Psoas muscle (tissue), 8 donors: ENCODE data around the gene XKR7. TPM values are rescaled to one million over a fixed set of nuclear protein-coding genes. Genes with fewer than 3 reads are reported as not detected.

Experiments
- ATAC-seq, 4 donors: fragments of 200-7000 bp; cut with Tn5 transposase; one replicate each; pipeline ENCODE4 v1.9.1; 2020; ENCODE audit warnings: moderate library complexity in 3 of 4, mild to moderate bottlenecking in 2 of 4
- DNase-seq, 2 donors: peaks; one replicate each; pipeline ENCODE4 v3.0.0-alpha.2; 2020
- H3K27ac ChIP-seq: fragments of 200-600 bp; one replicate; pipeline ENCODE4 v1.8.0; 2022
- H3K27me3 ChIP-seq, 3 donors: fragments of 200-600 bp in 1 of 3; one replicate each; pipeline versions ENCODE4 v1.6.1 to v1.8.0; 2013 to 2022; ENCODE audit warnings: low read length in 2 of 3, mild to moderate bottlenecking in 2 of 3, moderate library complexity in 1 of 3; ENCODE audit not compliant: insufficient read depth in 3 of 3
- H3K36me3 ChIP-seq, 2 donors: fragments of 200-600 bp in 1 of 2; one replicate each; pipeline versions ENCODE4 v1.6.1 to v1.8.0; 2013 to 2022; ENCODE audit warnings: low read depth in 1 of 2, mild to moderate bottlenecking in 1 of 2, moderate library complexity in 1 of 2; ENCODE audit not compliant: insufficient read depth in 1 of 2
- H3K4me1 ChIP-seq: fragments of 200-600 bp; one replicate; pipeline ENCODE4 v1.8.0; 2022
- H3K4me3 ChIP-seq: fragments of 200-600 bp; one replicate; pipeline ENCODE4 v1.8.0; 2022; ENCODE audit warnings: mild to moderate bottlenecking
- H3K9me3 ChIP-seq: fragments of 200-600 bp; one replicate; pipeline ENCODE4 v1.8.0; 2022
- CTCF ChIP-seq: fragments of 200-600 bp; IDR thresholded peaks from one replicate; pipeline ENCODE4 v1.8.0; 2022; ENCODE audit warnings: antibody characterized with exemption
- WGBS, 3 donors: extraction: QIAGEN DNeasy Blood & Tissue Kit; methylation state at CpG; one replicate each; pipeline versions ENCODE4 v1.1.6 to v1.1.7; 2013; 5-methylcytosine and 5-hydroxymethylcytosine counted together
- intact Hi-C, 2 donors: fragments of 100-400 bp; cut with DNase I; formaldehyde crosslinking; loops; one replicate each; pipeline versions ENCODE4 v1.11.0 to v1.14.2; 2022
- polyA plus RNA-seq, 3 donors: library from polyadenylated mRNA; stranded (reverse); fragments of 200-250 nt; gene quantifications; one replicate each; pipeline ENCODE4 v1.2.3, GENCODE V29; 2013
- total RNA-seq, 4 donors: library from RNA; stranded (reverse); fragmentation: NEBNext Ultra II Directional in 2 of 4; extraction: Animal tissue kit (Norgen Biotek cat#: 25700) in 2 of 4; gene quantifications; one replicate each; pipeline versions ENCODE4 v1.2.1 to v1.2.4, GENCODE V29; 2021 to 2023
- donor health status: healthy with polysubstance abuse.
- donor health status: DM: no; HTN: no; CAD: no; lungs with moderate emphysema.
- donor health status: Bipolar disorder and iron deficiency.
- donor health status: healthy.
- donor health status: DM: yes; HTN: yes; CAD: no.
- donor health status: DM: no; HTN: no; CAD: no.
- donor health status: DM: no; HTN: no; CAD: no.
- donor health status: DM: yes; HTN: yes; CAD: no.

Gene XKR7
- total and polyA plus RNA-seq, 7 donors, result under 0.01 to 0.02 TPM; not detected in 5

- DNase-seq, result no peak
Observed at GRCh38 chr20:31939661-31940060, 28.3 kb upstream of the XKR7 start.

DNA sequence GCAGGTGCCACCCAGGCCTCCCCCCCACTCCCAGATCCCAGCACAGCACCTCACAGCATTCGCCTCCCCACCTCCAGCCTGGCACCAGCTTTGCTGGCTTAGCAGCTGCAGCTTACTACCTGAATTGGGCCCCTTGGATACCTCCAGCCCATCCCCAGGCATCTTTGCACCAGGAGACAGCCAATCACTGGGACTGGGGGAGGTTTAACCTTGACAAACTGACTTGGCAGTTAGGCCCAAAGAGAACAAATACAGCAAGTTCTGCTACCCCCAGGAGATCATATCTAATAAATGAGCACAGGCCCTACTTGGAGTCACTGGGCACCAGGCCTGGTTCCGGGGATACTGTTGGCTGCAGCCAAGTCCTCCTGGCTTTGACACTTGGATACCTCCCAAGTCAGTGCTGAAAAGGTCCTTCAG is 24.9 kb upstream of the XKR7 start:
- Histone ChIP-seq H3K27ac (no peak overlapping the region), H3K36me3 (peaks cover 7 to 46% of the 10 kb centered on the region in 2 donors), H3K9me3 (no peaks in the 10 kb centered on the region), H3K27me3 (no peaks in the 10 kb centered on the region), H3K4me3 (no peak overlapping the region), H3K4me1 (peaks cover 10% of the 10 kb centered on the region)
- peak in 1 of 2 donors; percentile 67 for DNase-seq
- WGBS, 3 donors, result 27 to 36% (median 35%) methylated on average over 2 of the region's 2 CpGs
- peak in 2 of 4 donors; percentile 48 to 75 for ATAC-seq
- no peak for TF ChIP-seq CTCF
- intact Hi-C loops, result loop anchor here in 1 of 2 donors (10.0 kb wide), 1 partner anchor 208 kb away; the partner anchor contains the start of gene TPX2

More at GRCh38 chr20:31939661-31940060, 28.3 kb upstream of the XKR7 start:
- peaks cover 0 to 12% of the 10 kb centered on the region in 2 donors for H3K36me3 ChIP-seq
- no peak overlapping the region for H3K27ac ChIP-seq
- ATAC-seq, result no peak
- H3K4me3 ChIP-seq, result no peak overlapping the region
- WGBS, 3 donors, result 90 to 95% (median 94%) methylated on average over 2 of the region's 2 CpGs
- no peak for TF ChIP-seq CTCF
- H3K9me3 ChIP-seq, result no peaks in the 10 kb centered on the region
- intact Hi-C loops, result loop anchor here in 1 of 2 donors (10.0 kb wide), 1 partner anchor 205 kb away; the partner anchor contains the start of gene TPX2
- peaks cover 10% of the 10 kb centered on the region for H3K4me1 ChIP-seq
- no peaks in the 10 kb centered on the region for H3K27me3 ChIP-seq

- no peak for TF ChIP-seq CTCF
- Histone ChIP-seq H3K4me3 (no peak overlapping the region), H3K27me3 (no peaks in the 10 kb centered on the region), H3K4me1 (peaks cover 12% of the 10 kb centered on the region), H3K27ac (no peak overlapping the region), H3K9me3 (no peaks in the 10 kb centered on the region), H3K36me3 (peaks cover 7 to 68% of the 10 kb centered on the region in 2 donors)
- 66 to 82% (median 68%) methylated on average over 4 of the region's 4 CpGs for WGBS, 3 donors
- ATAC-seq (no peak), DNase-seq (no peak)
- intact Hi-C loops, result loop anchor here in 1 of 2 donors (10.0 kb wide), 1 partner anchor 211 kb away; the partner anchor contains the start of gene TPX2
Observed at GRCh38 chr20:31945319-31945718, 22.6 kb upstream of the XKR7 start.

GRCh38 chr20:31945785-31946184 is 22.2 kb upstream of the XKR7 start:
- DNase-seq (peak; percentile 28 to 62), ATAC-seq (peak; percentile 75 to 89 (median 80))
- Histone ChIP-seq H3K4me1 (peaks cover 17% of the 10 kb centered on the region), H3K27me3 (no peaks in the 10 kb centered on the region), H3K9me3 (no peaks in the 10 kb centered on the region), H3K27ac (peak overlapping the region; percentile 30), H3K36me3 (peaks cover 7 to 70% of the 10 kb centered on the region in 2 donors), H3K4me3 (no peak overlapping the region)
- 19 to 39% (median 27%) methylated on average over 6 of the region's 6 CpGs for WGBS, 3 donors
- no peak for TF ChIP-seq CTCF
- intact Hi-C loops, result loop anchor here in 1 of 2 donors (10.0 kb wide), 1 partner anchor 211 kb away; the partner anchor contains the start of gene TPX2

DNA sequence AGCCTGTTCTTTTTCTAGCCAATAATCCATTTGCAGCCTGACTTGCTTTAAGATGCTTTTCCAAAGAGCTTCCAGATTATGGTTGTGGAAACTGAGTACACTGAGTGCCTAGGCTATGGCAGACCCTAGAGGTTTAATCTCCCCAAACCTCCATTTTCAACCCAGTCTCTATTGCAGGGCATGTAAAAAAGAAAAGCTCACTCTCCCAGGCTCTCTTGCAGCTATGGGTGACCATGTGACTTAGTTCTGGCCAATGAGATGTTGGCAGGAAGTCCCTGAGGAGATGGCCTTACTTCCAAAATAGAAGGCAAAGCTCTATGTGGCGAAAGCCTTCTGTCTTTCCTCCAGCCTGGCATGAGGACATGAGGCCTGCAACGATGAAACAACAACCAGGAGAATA is 19.9 kb upstream of the XKR7 start:
- no peak for TF ChIP-seq CTCF
- H3K27me3 ChIP-seq, result no peaks in the 10 kb centered on the region
- intact Hi-C loops, result loop anchor here in 1 of 2 donors (10.0 kb wide), 1 partner anchor 213 kb away; the partner anchor contains the start of gene TPX2
- H3K4me1 ChIP-seq, result peaks cover 19% of the 10 kb centered on the region
- H3K27ac ChIP-seq, result no peak overlapping the region
- DNase-seq (no peak), ATAC-seq (no peak)
- H3K9me3 ChIP-seq, result no peaks in the 10 kb centered on the region
- H3K4me3 ChIP-seq, result no peak overlapping the region
- 93 to 100% (median 95%) methylated on average over 2 of the region's 2 CpGs for WGBS, 3 donors
- H3K36me3 ChIP-seq, result peaks cover 7 to 70% of the 10 kb centered on the region in 2 donors
